ENCODE results near the gene SLC22A5. TPM values are rescaled to one million over a fixed set of nuclear protein-coding genes. Genes with fewer than 3 reads are reported as not detected.

Gene SLC22A5
- total and polyA plus RNA-seq, 2 donors (not counting 3 experiments of a cell fraction or from before 2014, with no cell fraction given) = 3.6 to 9.3 TPM

DNA sequence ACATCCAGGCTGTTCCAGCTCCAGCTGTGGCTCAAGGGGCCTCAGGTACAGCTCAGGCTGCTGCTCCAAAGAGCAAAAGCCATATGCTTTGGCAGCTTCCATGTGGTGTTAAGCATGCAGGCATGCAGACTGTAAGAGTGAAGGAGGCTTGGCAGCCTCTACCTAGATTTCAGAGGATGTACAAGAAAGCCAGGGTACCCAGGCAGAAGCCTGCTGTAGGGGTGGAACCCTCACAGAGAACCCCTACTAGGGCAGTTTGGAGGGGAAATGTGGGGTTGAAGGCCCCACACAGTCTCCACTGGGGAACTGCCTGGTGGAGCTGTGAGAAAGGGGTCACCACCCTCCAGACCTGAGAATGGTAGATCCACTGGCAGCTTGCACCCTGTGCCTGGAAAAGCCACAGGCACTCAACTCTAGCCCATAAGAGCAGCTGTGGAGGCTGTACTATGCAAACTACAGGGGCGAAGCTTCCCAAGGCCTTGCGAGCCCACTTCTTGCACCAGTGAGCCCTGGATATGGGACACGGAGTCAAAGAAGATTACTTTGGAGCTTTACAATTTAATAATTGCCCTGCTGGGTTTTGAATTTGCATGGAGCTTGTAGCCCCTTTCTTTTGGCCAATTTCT lies 14.3 kb upstream of the SLC22A5 start:
- TF ChIP-seq, protein P1, sequence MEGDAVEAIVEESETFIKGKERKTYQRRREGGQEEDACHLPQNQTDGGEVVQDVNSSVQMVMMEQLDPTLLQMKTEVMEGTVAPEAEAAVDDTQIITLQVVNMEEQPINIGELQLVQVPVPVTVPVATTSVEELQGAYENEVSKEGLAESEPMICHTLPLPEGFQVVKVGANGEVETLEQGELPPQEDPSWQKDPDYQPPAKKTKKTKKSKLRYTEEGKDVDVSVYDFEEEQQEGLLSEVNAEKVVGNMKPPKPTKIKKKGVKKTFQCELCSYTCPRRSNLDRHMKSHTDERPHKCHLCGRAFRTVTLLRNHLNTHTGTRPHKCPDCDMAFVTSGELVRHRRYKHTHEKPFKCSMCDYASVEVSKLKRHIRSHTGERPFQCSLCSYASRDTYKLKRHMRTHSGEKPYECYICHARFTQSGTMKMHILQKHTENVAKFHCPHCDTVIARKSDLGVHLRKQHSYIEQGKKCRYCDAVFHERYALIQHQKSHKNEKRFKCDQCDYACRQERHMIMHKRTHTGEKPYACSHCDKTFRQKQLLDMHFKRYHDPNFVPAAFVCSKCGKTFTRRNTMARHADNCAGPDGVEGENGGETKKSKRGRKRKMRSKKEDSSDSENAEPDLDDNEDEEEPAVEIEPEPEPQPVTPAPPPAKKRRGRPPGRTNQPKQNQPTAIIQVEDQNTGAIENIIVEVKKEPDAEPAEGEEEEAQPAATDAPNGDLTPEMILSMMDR (IDR thresholded peaks at IDR 0.05; ENCODE audit: extremely low read depth in 1 of 2, insufficient read depth in 1 of 2, low read depth in 1 of 2, low read length in 2 of 2) = no peak
- TF ChIP-seq MYC (IDR thresholded peaks at IDR 0.05; ENCODE audit: low read depth, low read length) = no peak
- TF ChIP-seq FOS (IDR thresholded peaks at IDR 0.05; ENCODE audit: borderline replicate concordance, insufficient read depth, low read length) = no peak
- TF ChIP-seq, protein P2, sequence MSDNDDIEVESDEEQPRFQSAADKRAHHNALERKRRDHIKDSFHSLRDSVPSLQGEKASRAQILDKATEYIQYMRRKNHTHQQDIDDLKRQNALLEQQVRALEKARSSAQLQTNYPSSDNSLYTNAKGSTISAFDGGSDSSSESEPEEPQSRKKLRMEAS (IDR thresholded peaks at IDR 0.05; ENCODE audit: insufficient read depth, insufficient read length) = no peak
- TF ChIP-seq EZH2 (IDR thresholded peaks at IDR 0.05; ENCODE audit: borderline replicate concordance, low read depth, low read length, severe bottlenecking) = no peak
- TF ChIP-seq POLR2A (IDR thresholded peaks at IDR 0.05; ENCODE audit: low read depth, low read length) = no peak
- no peak for TF ChIP-seq GATA2 (IDR thresholded peaks at IDR 0.05; ENCODE audit: insufficient read depth, insufficient read length, low read depth, low read length)
- no peak for TF ChIP-seq JUN (IDR thresholded peaks at IDR 0.05; ENCODE audit: borderline replicate concordance, insufficient read depth, insufficient read length, low read depth)
- DNase-seq (ENCODE audit: low read depth, low spot score) (no peak), FAIRE-seq (no peak)
- Histone ChIP-seq H3K9me1 (replicated peaks; ENCODE audit: control insufficient read depth, extremely low read depth, insufficient read depth, low read length) (no peaks in the 10 kb centered on the region), H3K27ac (ENCODE audit: insufficient read depth, low read depth, low read length) (no peak overlapping the region), H3K4me3 (replicated peaks in 1 of 3; ENCODE audit: insufficient read depth in 1 of 3, low read depth in 1 of 3, low read length in 3 of 3) (no peak overlapping the region), H3K9me3 (replicated peaks; ENCODE audit: control insufficient read depth, insufficient read depth, low read length) (no peaks in the 10 kb centered on the region), H3K27me3 (ENCODE audit: control insufficient read depth in 2 of 2, insufficient read depth in 2 of 2, low read length in 2 of 2) (peaks cover 2 to 6% of the 10 kb centered on the region in 2 experiments), H3K4me1 (ENCODE audit: control insufficient read depth, extremely low read depth, insufficient read depth, low read length) (no peaks in the 10 kb centered on the region), H4K20me1 (replicated peaks; ENCODE audit: control insufficient read depth, extremely low read depth, insufficient read depth, low read length) (no peaks in the 10 kb centered on the region), H2AFZ (ENCODE audit: low read depth, low read length) (no peak overlapping the region), H3K4me2 (ENCODE audit: insufficient read depth, low read length) (no peak overlapping the region), H3K79me2 (ENCODE audit: control insufficient read depth, insufficient read depth, low read length) (no peaks in the 10 kb centered on the region), H3K36me3 (ENCODE audit: control insufficient read depth in 2 of 2, extremely low read depth in 1 of 2, insufficient read depth in 2 of 2, low read length in 2 of 2) (no peaks in the 10 kb centered on the region), H3K9ac (replicated peaks; ENCODE audit: extremely low read depth, insufficient read depth, low read length) (no peak overlapping the region)
- ChIA-PET CTCF (interaction anchor here (1.2 kb wide), 1 partner anchor 14 kb away, joined by 4 read pairs; the partner anchor contains the start of gene SLC22A5), POLR2A (no interaction called here)
- intact Hi-C loops (cut with micrococcal nuclease) = no loop called here
- dilution Hi-C loops (cut with MboI; ENCODE audit: extremely low pct_ligation_motif_present, low sequenced_read_pairs) = no loop called here
- BruUV-seq (replicated peaks) = no TSS peak
